Fibroblast of lung (primary cell): ENCODE results near the gene ZNF467.

Source experiments
- CTCF ChIP-seq, 2 donors: IDR thresholded peaks in 1 of 2; conservative IDR thresholded peaks in 1 of 2; 1 replicate in 1 of 2; 2 replicates in 1 of 2; pipeline ENCODE4 v1.5.1; 2011 to 2012; ENCODE audit warnings: low read length in 2 of 2, control low read depth in 1 of 2, inconsistent platforms in 1 of 2, low read depth in 1 of 2, mild to moderate bottlenecking in 1 of 2
- EZH2 ChIP-seq: IDR thresholded peaks from 2 replicates; pipeline ENCODE4 v1.5.1; 2012; ENCODE audit warnings: low read length, control low read depth, mild to moderate bottlenecking; ENCODE audit errors: missing control alignments

- TF ChIP-seq CTCF (conservative IDR thresholded peaks at IDR 0.05 in 1 of 2, IDR thresholded peaks at IDR 0.05 in 1 of 2; ENCODE audit: low read depth in 1 of 2, low read length in 2 of 2) (no peak), EZH2 (no peak)
These were observed 3.5 kb upstream of the ZNF467 start for GRCh38 chr7:149776848-149777407.
